ENCODE results near the gene TMTC1. TPM values are rescaled to one million over a fixed set of nuclear protein-coding genes. Genes with fewer than 3 reads are reported as not detected.
A peak's percentile ranks its signal among the peaks of the same experiment; 100 is the strongest.

The TMTC1 gene
- total and polyA plus RNA-seq, 9 of the 15 experiments (the other 6 are each of a cell fraction or from before 2014, with no cell fraction given), result under 0.01 to 0.18 (median 0.06) TPM; not detected in 2

DNA sequence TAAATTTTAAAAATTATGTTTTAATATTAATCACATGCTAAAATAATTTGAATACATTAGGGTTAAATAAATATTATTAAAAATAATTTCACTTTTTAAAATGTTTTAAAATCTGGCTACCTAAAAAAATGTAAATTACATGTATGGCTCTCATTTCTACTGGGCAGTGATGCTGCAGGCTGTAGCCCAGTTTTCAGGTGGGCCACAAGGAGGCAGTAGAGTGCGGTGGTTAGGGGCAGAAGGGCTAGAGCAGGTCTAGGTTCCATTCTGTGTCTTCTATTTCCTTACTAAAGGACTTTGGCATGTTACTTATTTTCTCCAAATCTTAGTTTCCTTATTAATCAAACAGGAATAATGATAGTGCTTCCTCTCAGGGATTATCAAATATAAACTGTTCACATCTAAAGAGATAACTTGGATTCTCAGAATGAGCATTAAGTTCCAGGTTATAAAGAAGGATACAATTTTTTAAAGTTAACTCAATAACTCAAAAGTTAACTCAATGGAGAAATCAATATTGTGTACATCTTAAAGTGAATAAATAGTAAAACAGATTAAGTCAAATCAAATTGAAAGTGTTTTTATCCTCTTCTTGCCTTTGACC, 231.3 kb downstream of the TMTC1 start (continued):
- TF ChIP-seq SMC3 (conservative IDR thresholded peaks at IDR 0.05; ENCODE audit: insufficient read depth, low read depth, low read length), result peak; percentile 75
- 0 out of 4 replicates have a peak, but pooled peaks of 1 of the 2 experiments have one; percentile 26 for TF ChIP-seq ZMIZ1 (IDR thresholded peaks at IDR 0.05; ENCODE audit: low read depth in 2 of 2, low read length in 2 of 2)
- no peak for TF ChIP-seq GTF2B (IDR thresholded peaks at IDR 0.05; ENCODE audit: extremely low read depth, insufficient read length)
- TF ChIP-seq PTTG1 (tag; IDR thresholded peaks at IDR 0.05; ENCODE audit: low read depth), result no peak
- TF ChIP-seq ZNF449 (CRISPR knock-in tag; IDR thresholded peaks at IDR 0.05), result no peak
- no peak for TF ChIP-seq ZNF354B (CRISPR knock-in tag; IDR thresholded peaks at IDR 0.05)
- TF ChIP-seq SAFB (IDR thresholded peaks at IDR 0.05; ENCODE audit: borderline replicate concordance, low read depth, low read length), result no peak
- TF ChIP-seq, protein P1, sequence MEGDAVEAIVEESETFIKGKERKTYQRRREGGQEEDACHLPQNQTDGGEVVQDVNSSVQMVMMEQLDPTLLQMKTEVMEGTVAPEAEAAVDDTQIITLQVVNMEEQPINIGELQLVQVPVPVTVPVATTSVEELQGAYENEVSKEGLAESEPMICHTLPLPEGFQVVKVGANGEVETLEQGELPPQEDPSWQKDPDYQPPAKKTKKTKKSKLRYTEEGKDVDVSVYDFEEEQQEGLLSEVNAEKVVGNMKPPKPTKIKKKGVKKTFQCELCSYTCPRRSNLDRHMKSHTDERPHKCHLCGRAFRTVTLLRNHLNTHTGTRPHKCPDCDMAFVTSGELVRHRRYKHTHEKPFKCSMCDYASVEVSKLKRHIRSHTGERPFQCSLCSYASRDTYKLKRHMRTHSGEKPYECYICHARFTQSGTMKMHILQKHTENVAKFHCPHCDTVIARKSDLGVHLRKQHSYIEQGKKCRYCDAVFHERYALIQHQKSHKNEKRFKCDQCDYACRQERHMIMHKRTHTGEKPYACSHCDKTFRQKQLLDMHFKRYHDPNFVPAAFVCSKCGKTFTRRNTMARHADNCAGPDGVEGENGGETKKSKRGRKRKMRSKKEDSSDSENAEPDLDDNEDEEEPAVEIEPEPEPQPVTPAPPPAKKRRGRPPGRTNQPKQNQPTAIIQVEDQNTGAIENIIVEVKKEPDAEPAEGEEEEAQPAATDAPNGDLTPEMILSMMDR (IDR thresholded peaks at IDR 0.05 in 2 of 3, conservative IDR thresholded peaks at IDR 0.05 in 1 of 3; ENCODE audit: insufficient read depth in 2 of 3, low read depth in 1 of 3, low read length in 3 of 3), result peak; percentile 72 to 76 (median 74)
- TF ChIP-seq, protein P2, sequence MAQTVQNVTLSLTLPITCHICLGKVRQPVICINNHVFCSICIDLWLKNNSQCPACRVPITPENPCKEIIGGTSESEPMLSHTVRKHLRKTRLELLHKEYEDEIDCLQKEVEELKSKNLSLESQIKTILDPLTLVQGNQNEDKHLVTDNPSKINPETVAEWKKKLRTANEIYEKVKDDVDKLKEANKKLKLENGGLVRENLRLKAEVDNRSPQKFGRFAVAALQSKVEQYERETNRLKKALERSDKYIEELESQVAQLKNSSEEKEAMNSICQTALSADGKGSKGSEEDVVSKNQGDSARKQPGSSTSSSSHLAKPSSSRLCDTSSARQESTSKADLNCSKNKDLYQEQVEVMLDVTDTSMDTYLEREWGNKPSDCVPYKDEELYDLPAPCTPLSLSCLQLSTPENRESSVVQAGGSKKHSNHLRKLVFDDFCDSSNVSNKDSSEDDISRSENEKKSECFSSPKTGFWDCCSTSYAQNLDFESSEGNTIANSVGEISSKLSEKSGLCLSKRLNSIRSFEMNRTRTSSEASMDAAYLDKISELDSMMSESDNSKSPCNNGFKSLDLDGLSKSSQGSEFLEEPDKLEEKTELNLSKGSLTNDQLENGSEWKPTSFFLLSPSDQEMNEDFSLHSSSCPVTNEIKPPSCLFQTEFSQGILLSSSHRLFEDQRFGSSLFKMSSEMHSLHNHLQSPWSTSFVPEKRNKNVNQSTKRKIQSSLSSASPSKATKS (CRISPR knock-in tag; IDR thresholded peaks at IDR 0.05), result no peak

All from K562 (cell line).